ENCODE results near the gene AMPD3.

AMPD3 gene

DNA sequence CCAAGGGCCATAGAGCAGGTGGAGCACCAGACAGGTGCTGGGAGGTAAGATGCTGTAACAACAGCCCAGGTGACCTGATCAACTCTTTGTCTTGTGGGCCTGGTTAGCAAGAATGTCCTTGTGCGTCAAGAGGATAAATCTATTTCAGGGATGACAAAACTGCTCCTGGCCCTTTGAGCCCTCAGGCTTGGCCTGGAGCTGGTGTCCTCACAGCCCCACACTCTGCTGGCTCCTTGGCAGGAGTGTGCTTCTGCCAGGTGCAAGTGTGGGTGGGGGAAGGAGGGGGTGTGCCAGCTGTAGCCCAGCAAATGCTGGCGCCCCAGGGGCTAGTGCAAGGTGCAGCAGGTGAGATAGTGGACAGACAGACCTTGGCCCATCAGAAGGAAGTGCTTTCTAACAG, 19.5 kb downstream of the AMPD3 start:
- no peak for TF ChIP-seq EGR1 (IDR thresholded peaks at IDR 0.05)
- no peak for TF ChIP-seq EP300 (IDR thresholded peaks at IDR 0.05; ENCODE audit: borderline replicate concordance)
- TF ChIP-seq, protein P1, sequence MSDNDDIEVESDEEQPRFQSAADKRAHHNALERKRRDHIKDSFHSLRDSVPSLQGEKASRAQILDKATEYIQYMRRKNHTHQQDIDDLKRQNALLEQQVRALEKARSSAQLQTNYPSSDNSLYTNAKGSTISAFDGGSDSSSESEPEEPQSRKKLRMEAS (IDR thresholded peaks at IDR 0.05): no peak
- TF ChIP-seq NFIC (IDR thresholded peaks at IDR 0.05): no peak
- no peak for TF ChIP-seq TAF1 (IDR thresholded peaks at IDR 0.05; ENCODE audit: low read depth)
- no peak for TF ChIP-seq RAD21 (IDR thresholded peaks at IDR 0.05; ENCODE audit: low read depth)
- TF ChIP-seq, protein P2, sequence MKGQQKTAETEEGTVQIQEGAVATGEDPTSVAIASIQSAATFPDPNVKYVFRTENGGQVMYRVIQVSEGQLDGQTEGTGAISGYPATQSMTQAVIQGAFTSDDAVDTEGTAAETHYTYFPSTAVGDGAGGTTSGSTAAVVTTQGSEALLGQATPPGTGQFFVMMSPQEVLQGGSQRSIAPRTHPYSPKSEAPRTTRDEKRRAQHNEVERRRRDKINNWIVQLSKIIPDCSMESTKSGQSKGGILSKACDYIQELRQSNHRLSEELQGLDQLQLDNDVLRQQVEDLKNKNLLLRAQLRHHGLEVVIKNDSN (IDR thresholded peaks at IDR 0.05): no peak
- no peak for TF ChIP-seq TEAD4 (IDR thresholded peaks at IDR 0.05)
- TF ChIP-seq CREB1 (IDR thresholded peaks at IDR 0.05; ENCODE audit: low read depth): no peak
- no peak for TF ChIP-seq CEBPB (IDR thresholded peaks at IDR 0.05)
- TF ChIP-seq TCF12 (IDR thresholded peaks at IDR 0.05; ENCODE audit: low read depth): no peak
- no peak for TF ChIP-seq FOXM1 (IDR thresholded peaks at IDR 0.05; ENCODE audit: borderline replicate concordance, low read depth)
- TF ChIP-seq YY1 (IDR thresholded peaks at IDR 0.05; ENCODE audit: low read depth): no peak
- no peak for TF ChIP-seq ZBTB7A (IDR thresholded peaks at IDR 0.05; ENCODE audit: low read depth)
- TF ChIP-seq, protein P3, sequence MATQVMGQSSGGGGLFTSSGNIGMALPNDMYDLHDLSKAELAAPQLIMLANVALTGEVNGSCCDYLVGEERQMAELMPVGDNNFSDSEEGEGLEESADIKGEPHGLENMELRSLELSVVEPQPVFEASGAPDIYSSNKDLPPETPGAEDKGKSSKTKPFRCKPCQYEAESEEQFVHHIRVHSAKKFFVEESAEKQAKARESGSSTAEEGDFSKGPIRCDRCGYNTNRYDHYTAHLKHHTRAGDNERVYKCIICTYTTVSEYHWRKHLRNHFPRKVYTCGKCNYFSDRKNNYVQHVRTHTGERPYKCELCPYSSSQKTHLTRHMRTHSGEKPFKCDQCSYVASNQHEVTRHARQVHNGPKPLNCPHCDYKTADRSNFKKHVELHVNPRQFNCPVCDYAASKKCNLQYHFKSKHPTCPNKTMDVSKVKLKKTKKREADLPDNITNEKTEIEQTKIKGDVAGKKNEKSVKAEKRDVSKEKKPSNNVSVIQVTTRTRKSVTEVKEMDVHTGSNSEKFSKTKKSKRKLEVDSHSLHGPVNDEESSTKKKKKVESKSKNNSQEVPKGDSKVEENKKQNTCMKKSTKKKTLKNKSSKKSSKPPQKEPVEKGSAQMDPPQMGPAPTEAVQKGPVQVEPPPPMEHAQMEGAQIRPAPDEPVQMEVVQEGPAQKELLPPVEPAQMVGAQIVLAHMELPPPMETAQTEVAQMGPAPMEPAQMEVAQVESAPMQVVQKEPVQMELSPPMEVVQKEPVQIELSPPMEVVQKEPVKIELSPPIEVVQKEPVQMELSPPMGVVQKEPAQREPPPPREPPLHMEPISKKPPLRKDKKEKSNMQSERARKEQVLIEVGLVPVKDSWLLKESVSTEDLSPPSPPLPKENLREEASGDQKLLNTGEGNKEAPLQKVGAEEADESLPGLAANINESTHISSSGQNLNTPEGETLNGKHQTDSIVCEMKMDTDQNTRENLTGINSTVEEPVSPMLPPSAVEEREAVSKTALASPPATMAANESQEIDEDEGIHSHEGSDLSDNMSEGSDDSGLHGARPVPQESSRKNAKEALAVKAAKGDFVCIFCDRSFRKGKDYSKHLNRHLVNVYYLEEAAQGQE (IDR thresholded peaks at IDR 0.05; ENCODE audit: low read depth): no peak

DNA sequence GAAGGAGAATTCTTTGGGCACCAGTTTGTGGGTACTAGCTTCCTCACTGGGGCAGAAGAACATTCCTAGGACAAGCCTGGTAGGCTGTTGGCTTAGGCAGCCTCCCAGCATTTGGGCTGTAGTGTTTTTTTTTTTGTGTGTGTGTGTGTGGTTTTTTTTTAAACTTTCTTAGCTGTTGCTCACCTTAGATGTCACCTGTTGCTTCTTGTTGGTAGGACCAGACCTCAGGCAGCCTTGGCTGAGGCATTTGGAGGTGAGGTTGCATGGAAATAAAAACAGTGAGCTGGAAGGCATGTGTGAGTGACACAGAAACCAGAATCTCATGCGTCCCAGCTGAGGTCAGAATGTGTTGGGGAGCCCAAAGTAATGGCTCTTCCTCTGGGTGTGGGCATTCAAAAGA, 21.3 kb downstream of the AMPD3 start:
- TF ChIP-seq EGR1 (IDR thresholded peaks at IDR 0.05) (no peak), EP300 (IDR thresholded peaks at IDR 0.05; ENCODE audit: borderline replicate concordance) (no peak), TEAD4 (IDR thresholded peaks at IDR 0.05) (no peak), YY1 (IDR thresholded peaks at IDR 0.05; ENCODE audit: low read depth) (no peak), FOXM1 (IDR thresholded peaks at IDR 0.05; ENCODE audit: borderline replicate concordance, low read depth) (no peak), RAD21 (IDR thresholded peaks at IDR 0.05; ENCODE audit: low read depth) (no peak), CEBPB (IDR thresholded peaks at IDR 0.05) (no peak), TAF1 (IDR thresholded peaks at IDR 0.05; ENCODE audit: low read depth) (no peak), TCF12 (IDR thresholded peaks at IDR 0.05; ENCODE audit: low read depth) (no peak)
- TF ChIP-seq, protein P3 (IDR thresholded peaks at IDR 0.05; ENCODE audit: low read depth): no peak

DNA sequence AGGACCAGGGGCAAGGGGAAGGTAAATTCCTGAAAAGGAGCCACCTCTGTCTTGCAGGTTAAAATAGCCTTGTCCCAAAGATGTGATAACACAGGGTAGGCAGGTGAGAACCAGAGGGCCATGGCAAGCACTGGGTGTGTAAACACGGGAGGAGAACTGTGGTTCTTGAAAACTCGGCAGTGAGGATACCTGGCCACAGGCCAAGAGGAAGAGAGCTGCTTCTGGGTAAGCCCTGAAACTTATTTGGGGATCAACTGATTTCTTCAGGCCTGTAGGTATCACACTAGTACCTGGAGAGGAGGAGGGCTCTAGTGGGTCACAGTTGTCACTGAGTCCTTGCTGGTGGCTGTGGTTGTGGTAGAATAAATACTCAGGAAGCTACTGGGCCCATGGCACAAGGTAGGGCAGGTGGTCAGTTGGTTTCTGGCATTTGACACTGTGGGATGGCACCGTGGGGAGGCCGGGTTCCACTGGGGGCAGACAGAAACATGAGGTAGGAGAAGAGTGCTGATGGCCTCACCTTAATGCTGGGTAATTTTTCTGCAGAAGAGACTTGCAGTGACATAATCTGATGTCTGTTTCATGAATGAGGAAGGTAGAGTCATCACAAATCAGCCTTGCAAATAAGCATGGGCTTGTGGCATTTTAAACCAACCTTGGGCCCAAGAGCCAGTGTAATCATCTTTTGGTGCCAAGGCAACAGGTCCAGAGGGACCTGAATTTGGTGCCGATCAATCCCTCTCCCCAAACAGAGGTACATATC, 22.0 kb downstream of the AMPD3 start:
- TF ChIP-seq, protein P2 (IDR thresholded peaks at IDR 0.05): no peak
- no peak for TF ChIP-seq YY1 (IDR thresholded peaks at IDR 0.05; ENCODE audit: low read depth)

DNA sequence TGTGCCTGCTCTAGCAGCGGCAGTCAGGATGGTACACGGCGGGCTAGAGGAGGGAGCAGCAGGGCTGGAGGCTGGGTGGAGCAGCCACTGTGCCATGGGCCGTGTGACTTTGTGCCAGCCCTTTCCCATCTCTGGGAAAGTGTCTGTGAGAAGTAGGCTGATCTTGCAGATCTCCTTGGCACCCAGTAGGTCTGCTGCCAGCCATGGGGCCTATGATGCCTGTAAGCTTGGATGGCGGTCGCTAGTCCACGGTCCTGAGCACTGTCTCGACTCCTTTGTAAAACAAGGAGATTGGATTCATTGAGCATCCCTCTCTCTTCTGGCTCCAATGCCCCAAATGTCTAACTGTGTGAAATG, 22.6 kb downstream of the AMPD3 start:
- TF ChIP-seq RAD21 (IDR thresholded peaks at IDR 0.05; ENCODE audit: low read depth) (no peak), YY1 (IDR thresholded peaks at IDR 0.05; ENCODE audit: low read depth) (no peak), NFIC (IDR thresholded peaks at IDR 0.05) (no peak), ZBTB7A (IDR thresholded peaks at IDR 0.05; ENCODE audit: low read depth) (no peak), TEAD4 (IDR thresholded peaks at IDR 0.05) (no peak), CEBPB (IDR thresholded peaks at IDR 0.05) (no peak)
- TF ChIP-seq, protein P2 (IDR thresholded peaks at IDR 0.05): no peak

DNA sequence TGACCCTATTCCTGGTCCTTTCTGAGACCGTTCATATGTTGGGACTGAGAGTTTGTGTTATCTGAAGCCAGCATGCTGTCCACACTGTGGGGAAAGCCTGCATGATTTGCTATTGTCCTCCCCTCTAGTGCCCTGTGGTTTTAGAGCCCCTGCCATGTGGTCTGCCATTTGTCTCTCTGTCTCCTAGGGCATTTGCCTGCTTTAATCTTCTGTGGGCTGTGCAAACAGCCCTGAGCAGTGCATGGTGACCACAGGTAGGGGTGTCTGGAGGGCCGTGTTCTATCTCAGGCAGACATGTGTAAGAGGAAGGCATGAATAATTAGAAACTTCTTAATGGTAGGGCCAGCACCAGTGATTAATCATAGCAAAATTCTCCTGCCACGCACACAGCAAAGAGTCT, 23.0 kb downstream of the AMPD3 start:
- TF ChIP-seq TEAD4 (IDR thresholded peaks at IDR 0.05) (no peak), EGR1 (IDR thresholded peaks at IDR 0.05) (no peak), TAF1 (IDR thresholded peaks at IDR 0.05; ENCODE audit: low read depth) (no peak), EP300 (IDR thresholded peaks at IDR 0.05; ENCODE audit: borderline replicate concordance) (no peak), TCF12 (IDR thresholded peaks at IDR 0.05; ENCODE audit: low read depth) (no peak)
- TF ChIP-seq, protein P3 (IDR thresholded peaks at IDR 0.05; ENCODE audit: low read depth): no peak
